HepG2 (cell line): Measurements from ENCODE around the gene EXTL1. TPM values are rescaled to one million over a fixed set of nuclear protein-coding genes. Genes with fewer than 3 reads are reported as not detected.

Experiments used
- NFE2L2 ChIP-seq: fragments of 150-350 bp; IDR thresholded peaks from 2 replicates; pipeline ENCODE4 v1.6.1; 2014; ENCODE audit warnings: low read length
- ZFY ChIP-seq: sonication (generic); formaldehyde crosslinking; IDR thresholded peaks from 2 replicates; pipeline ENCODE4 v1.4.0; 2020; ENCODE audit warnings: missing genetic modification reagents
- ZMAT3 ChIP-seq: sonication (generic); formaldehyde crosslinking; conservative IDR thresholded peaks from 2 replicates; pipeline ENCODE4 v1.7.0; 2021; ENCODE audit warnings: missing genetic modification reagents
- ZNF281 ChIP-seq: sonication (generic); formaldehyde crosslinking; IDR thresholded peaks from 2 replicates; pipeline ENCODE4 v1.4.0; 2020; ENCODE audit warnings: missing genetic modification reagents, borderline replicate concordance
- ZNF343 ChIP-seq: sonication (generic); formaldehyde crosslinking; IDR thresholded peaks from 2 replicates; pipeline ENCODE4 v1.4.0; 2020; ENCODE audit warnings: mild to moderate bottlenecking, missing genetic modification reagents
- ZNF562 ChIP-seq: sonication (generic); formaldehyde crosslinking; IDR thresholded peaks from 2 replicates; pipeline ENCODE4 v1.8.0; 2022; ENCODE audit warnings: missing genetic modification reagents, borderline replicate concordance
- ZNF629 ChIP-seq: sonication (generic); formaldehyde crosslinking; conservative IDR thresholded peaks from 2 replicates; pipeline ENCODE4 v1.5.0; 2020; ENCODE audit warnings: missing genetic modification reagents
- ZNF749 ChIP-seq: sonication (generic); formaldehyde crosslinking; IDR thresholded peaks from 2 replicates; pipeline ENCODE4 v1.8.0; 2022; ENCODE audit warnings: mild to moderate bottlenecking, missing genetic modification reagents, moderate library complexity, borderline replicate concordance
- ZNF770 ChIP-seq: sonication (generic); formaldehyde crosslinking; IDR thresholded peaks from 2 replicates; pipeline ENCODE4 v1.5.0; 2020; ENCODE audit warnings: mild to moderate bottlenecking, missing genetic modification reagents
- polyA plus RNA-seq, 8 experiments: library from polyadenylated mRNA; depleted of rRNA in 3 of 8; stranded (reverse) in 7 of 8; unstranded in 1 of 8; fragments of >200 nt; fragmentation: Illumina TruSeq in 4 of 8; extraction: Trizol in 4 of 8; gene quantifications; 2 replicates each; pipeline versions ENCODE4 v1.2.1 to v1.2.3, GENCODE V29; 2011 to 2016; ENCODE audit warnings: low read depth in 4 of 8, missing spikeins in 1 of 8, mixed read lengths in 1 of 8; ENCODE audit not compliant: insufficient read depth in 1 of 8
- total RNA-seq, 5 experiments: library from RNA; depleted of rRNA; stranded (reverse); fragments of >200 nt; fragmentation: Illumina TruSeq; extraction: Trizol; gene quantifications; 2 replicates each; pipeline ENCODE4 v1.2.3, GENCODE V29; 2016; ENCODE audit warnings: low read depth in 1 of 5
- TF ChIP-seq, protein P1 (sequence below): sonication (generic); formaldehyde crosslinking; IDR thresholded peaks from 2 replicates; pipeline ENCODE4 v1.5.0; 2020; ENCODE audit warnings: missing genetic modification reagents
- TF ChIP-seq, protein P2 (sequence below): sonication (generic); formaldehyde crosslinking; IDR thresholded peaks from 2 replicates; pipeline ENCODE4 v1.4.0; 2020; ENCODE audit warnings: missing genetic modification reagents
- TF ChIP-seq, protein P3 (sequence below): sonication (generic); formaldehyde crosslinking; IDR thresholded peaks from one replicate; pipeline ENCODE4 v1.5.1; 2020; ENCODE audit warnings: mild to moderate bottlenecking, missing genetic modification reagents; ENCODE audit errors: not compliant biosample characterization

The EXTL1 gene
- total and polyA plus RNA-seq, 2 of the 13 experiments (the other 11 are each of a cell fraction or from before 2014, with no cell fraction given): 0.35 to 1.0 TPM

GRCh38 chr1:25997828-25998761 lies 23.5 kb upstream of the EXTL1 start, which contains the start of gene PAFAH2 (continued):
- TF ChIP-seq ZFY (peak; percentile 91), ZNF343 (CRISPR knock-in tag) (no peak), ZNF562 (CRISPR knock-in tag) (no peak), ZNF281 (CRISPR knock-in tag) (peak; percentile 68; the same call in 1 of the 2 replicates), ZNF770 (CRISPR knock-in tag) (peak; percentile 66), NFE2L2 (no peak; the same call in 1 of the 2 replicates), ZNF749 (CRISPR knock-in tag) (0 out of 2 replicates have a peak, but pooled peaks have one; percentile 62), ZMAT3 (CRISPR knock-in tag) (peak; percentile 62; the same call in 1 of the 2 replicates), ZNF629 (CRISPR knock-in tag) (peak; percentile 47; the same call in 1 of the 2 replicates)
- TF ChIP-seq, protein P1, sequence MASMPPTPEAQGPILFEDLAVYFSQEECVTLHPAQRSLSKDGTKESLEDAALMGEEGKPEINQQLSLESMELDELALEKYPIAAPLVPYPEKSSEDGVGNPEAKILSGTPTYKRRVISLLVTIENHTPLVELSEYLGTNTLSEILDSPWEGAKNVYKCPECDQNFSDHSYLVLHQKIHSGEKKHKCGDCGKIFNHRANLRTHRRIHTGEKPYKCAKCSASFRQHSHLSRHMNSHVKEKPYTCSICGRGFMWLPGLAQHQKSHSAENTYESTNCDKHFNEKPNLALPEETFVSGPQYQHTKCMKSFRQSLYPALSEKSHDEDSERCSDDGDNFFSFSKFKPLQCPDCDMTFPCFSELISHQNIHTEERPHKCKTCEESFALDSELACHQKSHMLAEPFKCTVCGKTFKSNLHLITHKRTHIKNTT (CRISPR knock-in tag): 0 out of 2 replicates have a peak, but pooled peaks have one; percentile 24
- TF ChIP-seq, protein P2, sequence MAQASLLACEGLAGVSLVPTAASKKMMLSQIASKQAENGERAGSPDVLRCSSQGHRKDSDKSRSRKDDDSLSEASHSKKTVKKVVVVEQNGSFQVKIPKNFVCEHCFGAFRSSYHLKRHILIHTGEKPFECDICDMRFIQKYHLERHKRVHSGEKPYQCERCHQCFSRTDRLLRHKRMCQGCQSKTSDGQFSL (CRISPR knock-in tag): peak; percentile 61; the same call in 1 of the 2 replicates
- TF ChIP-seq, protein P3, sequence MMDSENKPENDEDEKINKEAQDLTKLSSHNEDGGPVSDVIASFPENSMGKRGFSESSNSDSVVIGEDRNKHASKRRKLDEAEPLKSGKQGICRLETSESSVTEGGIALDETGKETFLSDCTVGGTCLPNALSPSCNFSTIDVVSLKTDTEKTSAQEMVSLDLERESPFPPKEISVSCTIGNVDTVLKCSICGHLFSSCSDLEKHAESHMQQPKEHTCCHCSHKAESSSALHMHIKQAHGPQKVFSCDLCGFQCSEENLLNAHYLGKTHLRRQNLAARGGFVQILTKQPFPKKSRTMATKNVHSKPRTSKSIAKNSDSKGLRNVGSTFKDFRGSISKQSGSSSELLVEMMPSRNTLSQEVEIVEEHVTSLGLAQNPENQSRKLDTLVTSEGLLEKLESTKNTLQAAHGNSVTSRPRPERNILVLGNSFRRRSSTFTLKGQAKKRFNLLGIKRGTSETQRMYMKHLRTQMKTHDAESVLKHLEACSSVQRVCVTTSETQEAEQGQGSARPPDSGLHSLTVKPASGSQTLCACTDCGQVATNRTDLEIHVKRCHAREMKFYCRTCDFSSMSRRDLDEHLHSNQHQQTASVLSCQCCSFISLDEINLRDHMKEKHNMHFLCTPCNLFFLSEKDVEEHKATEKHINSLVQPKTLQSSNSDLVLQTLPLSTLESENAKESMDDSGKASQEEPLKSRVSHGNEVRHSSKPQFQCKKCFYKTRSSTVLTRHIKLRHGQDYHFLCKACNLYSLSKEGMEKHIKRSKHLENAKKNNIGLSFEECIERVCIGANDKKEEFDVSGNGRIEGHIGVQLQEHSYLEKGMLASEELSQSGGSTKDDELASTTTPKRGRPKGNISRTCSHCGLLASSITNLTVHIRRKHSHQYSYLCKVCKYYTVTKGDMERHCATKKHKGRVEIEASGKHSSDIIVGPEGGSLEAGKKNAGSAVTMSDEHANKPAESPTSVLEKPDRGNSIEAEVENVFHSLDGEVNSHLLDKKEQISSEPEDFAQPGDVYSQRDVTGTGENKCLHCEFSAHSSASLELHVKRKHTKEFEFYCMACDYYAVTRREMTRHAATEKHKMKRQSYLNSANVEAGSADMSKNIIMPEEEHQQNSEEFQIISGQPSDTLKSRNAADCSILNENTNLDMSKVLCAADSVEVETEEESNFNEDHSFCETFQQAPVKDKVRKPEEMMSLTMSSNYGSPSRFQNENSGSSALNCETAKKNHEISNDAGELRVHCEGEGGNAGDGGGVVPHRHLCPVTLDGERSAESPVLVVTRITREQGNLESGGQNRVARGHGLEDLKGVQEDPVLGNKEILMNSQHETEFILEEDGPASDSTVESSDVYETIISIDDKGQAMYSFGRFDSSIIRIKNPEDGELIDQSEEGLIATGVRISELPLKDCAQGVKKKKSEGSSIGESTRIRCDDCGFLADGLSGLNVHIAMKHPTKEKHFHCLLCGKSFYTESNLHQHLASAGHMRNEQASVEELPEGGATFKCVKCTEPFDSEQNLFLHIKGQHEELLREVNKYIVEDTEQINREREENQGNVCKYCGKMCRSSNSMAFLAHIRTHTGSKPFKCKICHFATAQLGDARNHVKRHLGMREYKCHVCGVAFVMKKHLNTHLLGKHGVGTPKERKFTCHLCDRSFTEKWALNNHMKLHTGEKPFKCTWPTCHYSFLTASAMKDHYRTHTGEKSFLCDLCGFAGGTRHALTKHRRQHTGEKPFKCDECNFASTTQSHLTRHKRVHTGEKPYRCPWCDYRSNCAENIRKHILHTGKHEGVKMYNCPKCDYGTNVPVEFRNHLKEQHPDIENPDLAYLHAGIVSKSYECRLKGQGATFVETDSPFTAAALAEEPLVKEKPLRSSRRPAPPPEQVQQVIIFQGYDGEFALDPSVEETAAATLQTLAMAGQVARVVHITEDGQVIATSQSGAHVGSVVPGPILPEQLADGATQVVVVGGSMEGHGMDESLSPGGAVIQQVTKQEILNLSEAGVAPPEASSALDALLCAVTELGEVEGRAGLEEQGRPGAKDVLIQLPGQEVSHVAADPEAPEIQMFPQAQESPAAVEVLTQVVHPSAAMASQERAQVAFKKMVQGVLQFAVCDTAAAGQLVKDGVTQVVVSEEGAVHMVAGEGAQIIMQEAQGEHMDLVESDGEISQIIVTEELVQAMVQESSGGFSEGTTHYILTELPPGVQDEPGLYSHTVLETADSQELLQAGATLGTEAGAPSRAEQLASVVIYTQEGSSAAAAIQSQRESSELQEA (CRISPR knock-in tag): no peak
